HG02970 (cell line): ENCODE data around the gene LYST.
"Not testable (repeated sequence)": the region's sequence is repeated elsewhere in the genome, so short reads cannot be mapped to it uniquely, and the experiment has no call there.

Experiments used
- ATAC-seq: cut with Tn5 transposase; IDR thresholded peaks from one replicate; pipeline ENCODE4 v1.9.1; 2021; ENCODE audit warnings: mild to moderate bottlenecking, moderate library complexity, moderate number of reproducible peaks; ENCODE audit not compliant: unreplicated experiment, low FRiP score

LYST gene

DNA sequence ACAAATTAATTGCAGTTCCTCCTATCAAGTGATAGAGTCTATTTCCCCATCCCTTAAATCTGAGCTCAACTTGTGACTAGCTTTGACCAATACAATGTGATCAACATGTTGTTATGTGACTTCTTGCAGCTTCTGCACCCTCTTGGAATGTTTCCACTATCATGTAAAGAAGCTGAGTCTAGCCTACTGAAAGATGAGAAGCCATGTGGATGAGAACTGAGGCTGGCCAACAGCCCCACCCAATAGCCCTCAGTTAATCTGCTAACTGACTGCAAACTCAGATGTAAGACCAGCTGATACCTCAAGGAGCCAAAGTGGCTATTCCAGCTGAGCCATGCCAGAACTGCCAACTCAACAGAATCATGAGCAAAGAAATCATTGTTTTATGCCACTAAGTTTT is 44.0 kb downstream of the LYST start:
- no peak for ATAC-seq

DNA sequence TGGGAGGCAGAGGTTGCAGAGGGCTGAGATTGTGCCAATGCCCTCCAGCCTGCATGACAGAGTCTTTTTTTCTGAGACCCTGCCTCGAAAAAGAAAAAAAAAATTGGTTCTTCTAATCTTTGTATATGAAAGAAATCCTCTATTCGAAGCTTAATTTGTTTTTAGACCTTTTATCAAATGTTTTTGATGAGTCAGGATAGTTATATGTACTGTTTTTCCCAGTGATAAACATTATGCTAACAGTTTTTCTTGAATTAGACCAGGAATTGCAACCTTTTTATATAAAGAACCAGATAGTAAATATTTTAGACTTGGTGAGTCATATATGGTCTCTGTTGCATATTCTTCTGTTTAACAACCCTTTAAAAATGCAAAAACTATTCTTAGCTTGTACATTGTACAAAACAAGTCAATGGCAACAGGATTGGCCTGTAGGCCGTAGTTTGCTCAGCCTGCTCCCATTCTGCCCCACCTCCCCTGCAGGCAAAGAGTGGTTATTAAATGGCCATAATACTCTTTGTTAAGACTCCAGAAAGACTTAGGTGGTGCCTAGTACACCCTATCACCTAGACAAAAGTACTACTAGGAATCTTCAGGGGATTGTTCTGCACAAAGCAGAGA is 45.2 kb downstream of the LYST start:
- no peak for ATAC-seq

DNA sequence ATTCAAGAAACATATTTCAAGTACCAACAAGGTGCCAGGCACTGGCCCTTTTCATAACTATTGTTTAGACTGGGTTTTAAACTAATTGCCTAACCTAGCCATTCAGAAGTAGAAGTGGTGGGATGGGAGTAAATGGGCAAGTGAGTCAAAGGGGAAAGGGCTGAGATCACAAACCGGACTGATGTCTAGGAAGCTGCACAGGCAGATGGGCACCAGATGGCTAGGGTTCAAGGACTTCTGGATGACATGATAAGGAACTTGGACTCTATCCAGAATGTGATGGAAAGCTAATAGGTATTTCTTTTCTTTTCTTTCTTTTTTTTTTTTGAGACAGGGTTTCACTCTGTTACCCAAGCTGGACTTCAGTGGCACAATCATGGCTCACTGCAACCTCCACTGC is 46.6 kb downstream of the LYST start:
- ATAC-seq = no peak

DNA sequence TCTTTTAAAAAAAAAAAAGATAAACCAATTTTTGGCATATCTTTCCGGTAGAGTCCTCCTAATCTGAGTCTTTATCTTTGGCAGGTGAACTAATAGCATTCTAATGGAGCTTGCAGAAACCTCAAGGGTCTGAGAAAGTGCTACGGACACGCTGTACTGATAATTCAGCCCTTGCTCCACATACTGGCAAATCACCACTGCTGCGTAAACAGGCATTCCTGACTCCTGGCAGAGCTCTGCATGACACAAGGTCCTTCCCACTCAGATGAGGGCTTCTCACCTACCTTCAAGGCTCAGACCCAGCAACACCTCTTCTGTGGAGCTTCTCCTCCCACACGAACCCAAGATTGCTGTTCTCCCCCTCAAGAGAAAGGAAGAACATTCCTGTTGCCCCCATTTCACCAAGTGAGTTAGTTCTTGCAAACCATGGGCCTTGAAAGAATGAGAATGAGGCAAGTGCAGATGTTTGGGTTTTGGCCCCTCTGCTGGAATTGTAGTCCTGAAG is 48.0 kb downstream of the LYST start:
- ATAC-seq = no peak

DNA sequence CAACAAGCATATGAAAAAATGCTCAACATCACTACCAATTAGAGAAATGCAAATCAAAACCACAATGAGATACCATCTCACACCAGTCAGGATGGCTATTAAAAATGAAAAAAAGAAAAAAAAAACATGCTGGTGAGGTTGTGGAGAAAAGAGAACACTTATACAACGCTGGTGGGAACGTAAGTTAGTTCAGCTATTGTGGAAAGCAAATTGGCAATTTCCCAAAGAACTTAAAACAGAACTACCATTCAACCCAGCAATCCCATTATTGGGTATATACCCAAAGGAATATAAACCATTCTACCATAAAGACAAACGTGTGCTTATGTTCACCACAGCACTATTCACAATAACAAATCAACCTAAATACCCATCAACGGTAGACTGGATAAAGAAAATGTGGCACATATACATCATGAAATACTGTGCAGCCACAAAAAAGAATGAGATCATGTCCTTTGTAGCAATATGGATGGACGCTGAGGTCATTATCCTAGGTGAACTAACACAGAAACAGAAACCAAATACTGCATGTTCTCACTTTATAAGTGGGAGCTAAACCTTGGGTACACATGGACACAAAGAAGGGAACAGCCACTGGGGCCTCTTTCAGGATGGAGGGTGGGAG is 49.5 kb downstream of the LYST start:
- ATAC-seq = no peak

DNA sequence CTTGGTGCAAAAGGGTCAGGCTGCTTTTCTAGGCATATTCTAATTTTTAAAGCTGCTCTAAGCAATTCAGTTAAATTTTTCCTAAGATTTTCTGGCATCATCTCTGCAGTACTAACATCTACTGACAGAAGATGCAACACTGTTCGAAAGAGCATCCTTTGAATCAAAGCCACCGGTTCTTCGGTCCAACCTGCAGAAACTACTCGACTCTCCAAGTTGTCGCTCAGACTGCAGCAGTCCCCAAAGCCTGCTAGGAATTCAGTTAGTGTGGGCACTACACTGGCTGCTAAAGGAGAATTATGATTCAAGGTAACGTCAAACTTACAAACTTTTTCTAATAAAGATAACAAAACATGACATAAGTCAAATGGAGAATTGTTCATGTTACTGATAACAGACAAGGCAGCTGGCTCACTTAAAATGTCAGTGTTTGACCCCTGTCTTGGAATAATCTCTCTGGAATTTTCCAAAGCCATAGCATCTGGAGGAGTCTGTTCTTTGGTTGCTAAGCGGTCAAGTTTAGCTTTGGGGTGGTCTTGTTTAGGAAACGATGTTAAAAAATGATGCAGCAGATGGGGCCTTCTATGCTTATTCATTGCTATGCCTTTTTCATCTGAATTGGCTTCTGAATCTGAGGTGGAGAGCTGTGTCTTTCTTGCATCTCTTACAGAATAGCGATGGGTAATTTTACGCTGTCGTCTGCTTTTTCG is 56.9 kb downstream of the LYST start:
- no peak for ATAC-seq

DNA sequence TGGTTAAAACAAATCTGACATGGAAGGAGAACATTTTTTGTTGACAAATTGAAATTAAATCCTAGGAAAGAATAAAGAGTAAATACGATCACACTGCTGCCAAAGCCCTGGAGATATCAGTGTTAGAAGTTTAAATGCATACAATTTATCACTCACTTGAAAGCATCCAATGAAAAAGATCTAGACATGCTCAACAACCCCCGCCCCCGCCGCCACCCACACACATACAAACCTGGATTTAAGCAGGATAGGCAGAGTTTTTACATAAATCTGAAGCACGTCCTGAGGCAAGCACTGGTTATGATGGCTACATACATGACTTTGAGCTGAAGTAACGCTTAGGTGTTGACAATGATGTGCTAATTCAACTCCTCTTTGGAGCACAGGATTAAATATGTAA is 58.5 kb downstream of the LYST start:
- no peak for ATAC-seq

DNA sequence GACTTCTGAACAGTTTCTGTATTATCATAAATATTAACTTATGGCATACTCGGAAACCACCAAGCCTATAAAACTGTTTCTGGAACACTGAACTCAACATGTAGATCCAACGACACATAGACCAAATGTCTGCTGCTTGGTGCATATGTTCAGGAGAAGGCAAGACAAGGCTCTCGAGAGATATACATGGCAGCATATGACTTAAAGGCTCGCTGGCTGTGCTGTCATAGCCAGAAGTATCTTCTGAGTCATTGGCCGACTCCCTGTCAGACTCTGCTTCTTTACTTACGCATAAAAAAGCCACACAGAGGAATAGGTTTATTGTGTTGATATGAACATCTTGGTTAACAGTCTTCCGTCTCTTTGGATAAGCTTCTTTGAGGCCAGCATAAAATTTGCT is 60.6 kb downstream of the LYST start:
- ATAC-seq = no peak

DNA sequence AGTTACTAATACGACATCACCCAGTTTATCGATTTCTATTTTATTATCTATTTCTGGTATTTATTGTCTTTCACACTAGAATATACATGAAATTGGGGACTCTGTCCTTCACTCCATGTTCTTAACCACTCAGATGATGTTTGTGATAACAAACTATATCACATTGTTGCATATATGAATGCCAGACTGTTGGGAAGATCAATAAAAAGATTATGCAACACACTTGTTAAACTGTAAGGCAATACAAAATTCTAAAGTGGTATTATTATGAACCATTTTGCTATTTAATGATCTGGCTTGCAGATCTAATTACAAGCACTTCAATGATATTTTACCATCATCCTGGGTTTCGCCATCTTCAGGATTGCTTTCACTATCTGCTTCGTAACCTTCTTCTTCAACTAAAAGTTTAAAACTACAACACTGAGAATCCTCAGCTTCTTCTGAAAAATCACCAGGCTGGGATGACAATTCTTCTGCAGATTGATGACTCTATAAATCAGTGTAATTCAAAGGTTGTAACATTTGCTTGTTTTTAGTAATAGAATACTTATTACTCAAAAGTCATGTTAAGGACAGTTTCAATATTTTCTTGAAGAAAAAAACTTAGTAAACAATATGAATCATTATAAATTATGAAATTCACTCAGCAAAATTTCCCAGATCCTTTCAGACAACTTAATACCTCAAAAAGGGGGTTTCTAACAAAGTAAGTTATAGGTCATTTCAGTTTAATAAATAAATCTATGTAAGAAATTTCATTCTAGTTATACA is 63.9 kb downstream of the LYST start:
- no peak for ATAC-seq

DNA sequence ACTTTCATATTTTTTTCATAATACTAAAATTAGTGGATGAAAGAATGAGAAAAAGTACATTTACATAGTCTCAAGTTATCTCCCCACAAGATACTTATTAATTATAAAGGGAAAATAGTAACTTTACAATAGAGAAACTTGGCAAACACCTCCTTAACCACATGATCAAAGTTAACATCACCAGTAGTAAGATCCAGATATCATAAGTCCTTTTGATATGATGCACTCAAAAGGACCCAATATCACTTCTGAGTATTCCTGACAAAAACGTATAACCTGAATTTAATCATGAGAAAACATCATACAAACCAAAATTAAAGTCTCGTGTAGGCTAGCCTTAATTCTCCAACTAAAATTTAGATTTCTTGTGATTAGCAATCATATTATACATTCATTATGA is 67.4 kb downstream of the LYST start:
- no peak for ATAC-seq

DNA sequence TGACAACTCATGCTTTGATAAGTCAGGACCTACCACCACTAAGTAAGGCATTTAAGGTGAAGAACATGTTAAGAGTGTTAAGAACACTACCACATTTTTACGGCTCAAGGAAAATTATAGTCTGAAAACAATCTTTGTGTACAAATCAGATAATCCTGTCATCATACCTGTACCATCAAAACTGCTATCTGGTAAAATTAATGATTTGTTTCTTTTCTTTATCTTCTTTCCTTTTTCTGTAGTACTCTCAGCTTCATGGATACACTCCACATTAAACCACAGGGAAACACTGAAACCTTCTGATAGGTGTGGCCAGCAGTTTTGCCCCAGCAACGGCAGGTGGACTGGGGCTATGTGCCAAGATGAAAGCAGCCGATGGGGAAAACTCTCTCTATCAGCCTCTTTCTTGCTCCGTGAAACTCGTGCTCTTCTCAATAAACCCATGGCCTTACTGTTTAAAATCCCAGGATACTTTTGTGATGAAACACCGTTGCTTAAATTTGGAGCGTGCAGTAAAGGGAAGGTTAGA is 75.1 kb downstream of the LYST start:
- no peak for ATAC-seq

DNA sequence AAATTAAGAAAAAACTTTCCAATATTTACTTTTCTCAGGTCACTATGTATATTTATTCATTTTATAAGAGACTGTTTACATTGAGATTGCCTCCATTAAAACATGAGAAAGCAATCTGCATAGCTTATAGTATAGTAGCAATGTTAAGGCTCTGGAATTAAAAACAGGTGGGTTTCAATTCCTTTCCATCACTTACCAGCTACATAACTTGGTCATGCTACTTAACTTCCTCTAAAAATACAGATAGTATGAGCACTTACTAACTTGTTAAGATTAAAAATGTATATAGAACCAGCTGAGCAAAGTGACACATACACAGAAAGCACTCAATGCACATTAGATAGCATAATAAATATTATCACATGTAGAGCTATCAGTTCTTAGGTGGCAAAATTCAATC is 76.6 kb downstream of the LYST start:
- no peak for ATAC-seq

DNA sequence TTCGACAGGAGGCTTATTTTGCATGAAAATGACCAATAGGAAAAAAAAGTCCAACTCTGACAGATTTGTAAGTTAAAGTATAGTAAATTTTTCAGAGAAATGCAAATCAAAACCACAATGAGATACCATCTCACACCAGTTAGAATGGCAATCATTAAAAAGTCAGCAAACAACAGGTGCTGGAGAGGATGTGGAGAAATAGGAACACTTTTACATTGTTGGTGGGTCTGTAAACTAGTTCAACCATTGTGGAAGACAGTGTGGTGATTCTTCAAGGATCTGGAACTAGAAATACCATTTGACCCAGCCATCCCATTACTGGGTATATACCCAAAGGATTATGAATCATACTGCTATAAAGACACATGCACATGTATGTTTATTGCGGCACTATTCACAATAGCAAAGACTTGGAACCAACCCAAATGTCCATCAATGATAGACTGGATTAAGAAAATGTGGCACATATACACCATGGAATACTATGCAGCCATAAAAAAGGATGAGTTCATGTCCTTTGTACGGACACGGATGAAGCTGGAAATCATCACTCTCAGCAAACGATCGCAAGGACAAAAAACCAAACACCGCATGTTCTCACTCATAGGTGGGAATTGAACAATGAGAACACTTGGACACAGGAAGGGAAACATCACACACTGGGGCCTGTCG is 80.3 kb downstream of the LYST start:
- ATAC-seq = not testable (repeated sequence)

DNA sequence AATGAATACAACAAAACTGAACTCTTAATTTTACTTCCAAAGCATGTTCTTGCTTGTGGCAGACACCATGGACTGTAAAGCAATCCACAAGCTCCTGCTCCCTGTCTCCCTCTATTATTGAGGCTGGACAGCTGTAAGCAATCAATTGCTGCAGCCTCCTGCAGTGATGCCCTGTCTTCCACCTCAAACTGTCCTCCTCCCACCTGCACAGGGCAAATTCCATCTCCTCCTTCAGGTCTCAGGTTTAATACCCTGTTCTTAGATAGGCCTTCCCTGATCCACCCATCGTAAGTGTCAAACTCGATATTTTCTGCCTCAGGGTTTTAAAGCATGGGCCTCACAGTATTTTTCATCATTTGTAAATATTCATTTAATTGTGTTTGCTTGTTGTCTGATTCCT is 81.8 kb downstream of the LYST start:
- no peak for ATAC-seq

DNA sequence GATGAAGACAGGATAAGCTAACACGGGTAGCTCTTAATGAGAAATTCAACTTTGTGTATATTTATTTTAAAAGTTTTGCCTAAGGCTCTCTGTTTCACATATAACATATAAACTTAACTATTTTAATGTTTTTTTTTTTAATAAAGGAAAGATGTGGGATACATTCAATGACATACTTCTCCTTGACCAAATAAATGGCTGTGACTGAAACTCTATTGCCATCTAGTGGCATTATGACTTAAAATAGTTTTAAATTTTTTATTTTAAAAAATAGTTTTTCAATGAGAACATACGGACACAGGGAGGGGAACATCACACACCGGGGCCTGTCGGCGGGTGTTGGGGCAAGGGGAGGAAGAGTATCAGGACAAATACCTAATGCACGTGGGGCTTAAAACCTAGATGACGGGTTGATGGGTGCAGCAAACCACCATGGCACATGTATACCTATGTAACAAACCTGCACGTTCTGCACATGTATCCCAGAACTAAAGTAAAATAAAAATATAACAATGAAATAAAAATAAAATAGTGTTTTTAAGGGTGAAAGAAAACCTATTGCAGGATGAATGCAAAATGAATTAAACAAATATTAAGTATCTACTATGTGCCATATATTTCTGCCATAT is 83.4 kb downstream of the LYST start:
- ATAC-seq = no peak

DNA sequence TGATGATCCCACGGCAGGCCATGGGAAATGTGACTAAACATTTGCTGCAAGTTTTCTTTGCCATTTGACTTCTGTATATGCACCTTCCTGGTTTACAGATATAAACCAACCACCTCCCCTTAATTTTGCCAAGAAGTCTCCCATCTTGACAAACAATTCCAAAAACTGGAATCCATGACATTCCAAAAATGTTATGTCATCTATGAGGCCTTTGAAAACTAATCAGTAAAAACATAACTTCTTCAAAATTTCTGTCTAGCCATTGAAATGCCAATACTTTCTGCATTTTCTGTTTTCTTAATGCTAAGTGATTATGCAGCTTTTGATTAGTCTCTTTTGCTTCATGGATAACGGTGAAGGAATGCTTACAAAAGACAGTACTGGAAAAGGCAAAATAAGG is 84.1 kb downstream of the LYST start:
- no peak for ATAC-seq

DNA sequence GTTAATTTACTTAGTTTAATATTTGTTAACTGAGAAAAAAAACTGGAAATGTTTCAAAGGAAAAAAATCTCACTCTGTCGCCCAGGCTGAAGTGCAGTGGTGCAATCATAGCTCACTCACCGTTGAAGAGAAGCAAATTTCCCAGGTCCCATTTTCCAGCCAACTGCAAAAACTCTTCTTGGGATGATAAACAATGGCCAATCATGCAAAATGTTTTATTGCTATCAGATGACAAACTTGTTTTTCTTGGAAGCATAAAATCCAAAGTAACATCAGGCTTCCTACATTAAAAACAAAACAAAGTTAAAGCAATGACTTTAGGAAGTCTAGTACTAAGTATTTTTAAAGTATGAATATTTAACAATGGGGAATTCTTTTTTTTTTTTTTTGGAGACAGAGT is 84.9 kb downstream of the LYST start:
- no peak for ATAC-seq

DNA sequence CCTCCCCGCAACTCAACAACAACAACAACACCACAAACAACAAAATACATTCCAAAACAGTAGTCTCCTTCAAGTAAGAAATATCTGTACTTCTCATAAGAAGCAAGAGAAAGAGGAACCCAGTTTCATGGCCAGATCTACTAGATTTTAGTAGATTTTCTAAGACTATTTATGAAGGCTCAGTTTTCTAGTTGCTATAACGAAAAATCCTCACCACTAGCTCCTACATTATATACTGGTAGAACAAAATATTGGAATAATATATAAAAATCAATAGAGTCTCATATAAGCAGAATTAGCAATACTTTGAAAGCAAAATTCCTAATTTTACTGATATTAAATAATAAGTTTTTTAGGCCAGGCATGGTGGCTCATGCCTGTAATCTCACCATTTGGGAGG is 86.9 kb downstream of the LYST start:
- ATAC-seq = no peak

DNA sequence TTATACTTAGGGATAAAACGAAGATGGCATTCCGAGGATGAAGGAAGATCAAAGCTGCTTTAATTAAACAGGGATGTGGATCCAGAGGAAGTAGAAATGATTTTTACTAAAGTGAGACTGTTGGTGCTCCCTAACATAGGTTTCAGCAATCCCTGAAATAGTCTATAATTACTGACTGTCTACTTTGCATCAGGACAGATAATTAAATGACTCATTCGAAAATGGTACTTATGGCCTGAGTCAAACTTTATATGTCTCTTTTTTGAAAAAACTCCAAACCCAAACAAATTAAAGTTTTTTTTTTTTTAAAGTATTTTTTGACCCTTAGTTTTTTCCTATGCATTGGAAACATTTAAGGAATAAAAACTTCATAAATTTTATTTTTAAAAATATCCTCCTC is 90.3 kb downstream of the LYST start:
- ATAC-seq = no peak
